Subcutaneous adipose tissue (tissue), 4 donors: ENCODE measurements around the gene SPATA7. TPM values are rescaled to one million over a fixed set of nuclear protein-coding genes. Genes with fewer than 3 reads are reported as not detected.

Source experiments
- total RNA-seq, 4 donors: library from RNA; depleted of rRNA; stranded (reverse); fragments of >200 nt; gene quantifications; one replicate each; pipeline ENCODE4 v1.1.0, GENCODE V29; 2016
- TF ChIP-seq, protein P1 (sequence below): fragments of 450-650 bp; IDR thresholded peaks from one replicate; pipeline ENCODE4 v1.5.1; 2016; ENCODE audit warnings: low read depth, mild to moderate bottlenecking, control low read depth, antibody characterized with exemption, moderate library complexity

SPATA7 gene
- total RNA-seq, 4 donors from 2014 or later: 16.3 to 27.2 (median 19.8) TPM

GRCh38 chr14:88352698-88353097 is 32.8 kb upstream of the SPATA7 start:
- TF ChIP-seq, protein P1, sequence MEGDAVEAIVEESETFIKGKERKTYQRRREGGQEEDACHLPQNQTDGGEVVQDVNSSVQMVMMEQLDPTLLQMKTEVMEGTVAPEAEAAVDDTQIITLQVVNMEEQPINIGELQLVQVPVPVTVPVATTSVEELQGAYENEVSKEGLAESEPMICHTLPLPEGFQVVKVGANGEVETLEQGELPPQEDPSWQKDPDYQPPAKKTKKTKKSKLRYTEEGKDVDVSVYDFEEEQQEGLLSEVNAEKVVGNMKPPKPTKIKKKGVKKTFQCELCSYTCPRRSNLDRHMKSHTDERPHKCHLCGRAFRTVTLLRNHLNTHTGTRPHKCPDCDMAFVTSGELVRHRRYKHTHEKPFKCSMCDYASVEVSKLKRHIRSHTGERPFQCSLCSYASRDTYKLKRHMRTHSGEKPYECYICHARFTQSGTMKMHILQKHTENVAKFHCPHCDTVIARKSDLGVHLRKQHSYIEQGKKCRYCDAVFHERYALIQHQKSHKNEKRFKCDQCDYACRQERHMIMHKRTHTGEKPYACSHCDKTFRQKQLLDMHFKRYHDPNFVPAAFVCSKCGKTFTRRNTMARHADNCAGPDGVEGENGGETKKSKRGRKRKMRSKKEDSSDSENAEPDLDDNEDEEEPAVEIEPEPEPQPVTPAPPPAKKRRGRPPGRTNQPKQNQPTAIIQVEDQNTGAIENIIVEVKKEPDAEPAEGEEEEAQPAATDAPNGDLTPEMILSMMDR: no peak

DNA sequence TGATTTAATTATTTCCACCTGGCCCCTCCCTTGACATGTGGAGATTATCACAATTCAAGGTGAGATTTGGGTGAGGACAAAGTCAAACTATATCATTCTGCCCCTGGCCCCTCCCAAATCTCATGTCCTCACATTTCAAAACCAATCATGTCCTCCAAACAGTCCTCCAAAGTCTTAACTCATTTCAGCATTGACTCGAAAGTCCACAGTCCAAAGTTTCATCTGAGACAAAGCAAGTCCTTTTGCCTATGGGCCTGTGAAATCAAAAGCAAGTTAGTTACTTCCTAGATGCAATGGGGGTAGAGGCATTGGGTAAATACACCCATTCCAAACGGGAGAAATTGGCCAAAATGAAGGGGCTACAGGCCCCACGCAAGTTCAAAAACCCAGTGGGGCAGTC is 31.1 kb upstream of the SPATA7 start:
- TF ChIP-seq, protein P1: no peak

DNA sequence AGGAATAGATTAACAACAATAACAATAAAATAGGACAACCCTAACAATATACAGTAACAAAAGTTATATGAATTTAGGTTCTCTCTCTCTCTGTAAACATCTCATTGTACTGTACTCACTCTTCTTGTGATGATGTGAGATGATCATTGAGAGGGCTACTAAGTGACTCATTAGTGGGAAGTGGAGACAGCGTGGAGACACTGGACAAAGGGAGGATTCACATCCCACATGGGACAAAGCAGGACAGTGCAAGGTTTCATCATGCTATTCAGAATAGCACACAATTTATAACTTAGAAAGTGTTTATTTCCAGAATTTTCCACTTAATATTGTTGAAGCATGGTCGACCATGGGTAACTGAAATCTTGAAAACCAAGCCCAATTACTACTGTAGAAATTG is 26.0 kb upstream of the SPATA7 start:
- TF ChIP-seq, protein P1: no peak

DNA sequence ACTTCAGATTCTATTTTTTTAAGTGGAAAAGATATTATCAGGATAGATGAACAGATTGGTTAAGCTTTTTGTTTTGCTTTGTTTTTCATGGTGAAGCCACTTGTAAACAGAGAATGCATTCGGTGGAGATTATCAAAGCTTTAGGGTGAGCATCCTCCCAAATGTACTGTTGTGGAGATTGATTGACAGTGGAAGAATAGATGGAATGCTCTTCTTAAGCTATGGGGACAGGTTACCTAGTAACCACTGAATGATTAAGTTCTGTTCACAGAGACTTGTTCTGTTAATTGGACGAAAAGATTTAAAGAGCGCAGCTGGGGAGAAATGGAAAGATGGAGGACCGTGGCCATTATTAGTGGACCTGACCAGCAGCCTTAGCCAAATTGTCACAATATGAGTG is 21.8 kb upstream of the SPATA7 start:
- TF ChIP-seq, protein P1: no peak

DNA sequence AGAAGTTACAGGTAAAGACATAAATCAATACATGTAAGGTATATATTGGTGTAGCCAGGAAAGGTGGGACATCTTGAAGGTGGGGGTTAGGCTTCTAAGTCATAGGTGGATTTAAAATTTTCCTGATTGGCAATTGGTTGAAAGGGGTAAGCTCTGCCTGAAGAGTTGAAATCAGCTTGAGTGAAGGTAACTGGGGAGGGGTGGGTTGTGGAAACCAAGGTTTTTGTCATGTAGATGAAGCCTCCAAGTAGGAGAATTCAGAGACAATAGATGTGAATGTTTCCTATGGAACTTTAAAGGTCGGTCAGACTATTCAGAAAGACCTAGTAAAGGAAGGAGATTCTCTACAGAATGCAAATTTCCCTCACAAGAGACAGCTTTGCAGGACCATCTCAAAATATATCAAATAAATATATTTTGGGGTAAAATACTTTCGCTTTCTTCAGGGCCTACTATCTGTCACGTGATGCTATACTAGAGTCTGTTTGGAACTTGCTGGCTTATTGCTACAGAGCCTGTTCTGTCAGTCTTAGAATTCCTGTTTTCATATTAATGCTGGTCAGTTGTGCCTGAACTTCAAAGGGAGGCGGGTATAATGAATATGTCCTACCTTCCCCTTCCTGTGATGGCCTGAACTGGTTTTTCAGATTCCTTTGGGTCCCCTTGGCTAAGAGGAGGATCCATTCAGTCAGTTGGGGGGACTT is 20.6 kb upstream of the SPATA7 start:
- TF ChIP-seq, protein P1: no peak

GRCh38 chr14:88369496-88369895 is 16.0 kb upstream of the SPATA7 start:
- TF ChIP-seq, protein P1: no peak

- TF ChIP-seq, protein P1: no peak
These were observed 5.6 kb upstream of the SPATA7 start for GRCh38 chr14:88379706-88380343.
